Panc1 (cell line): ENCODE measurements around the gene BABAM2.

Source experiments
- CTCF ChIP-seq: fragments of 450-650 bp; IDR thresholded peaks from 2 replicates; pipeline ENCODE4 v1.5.1; 2017; ENCODE audit warnings: mild to moderate bottlenecking
- POLR2AphosphoS5 ChIP-seq: IDR thresholded peaks from 2 replicates; pipeline ENCODE4 v1.6.1; 2012; ENCODE audit warnings: mild to moderate bottlenecking, low read depth, low read length, moderate library complexity
- TCF7L2 ChIP-seq: IDR thresholded peaks from 2 replicates; pipeline ENCODE4 v1.6.1; 2011; ENCODE audit warnings: mild to moderate bottlenecking, low read depth, low read length, inconsistent platforms

DNA sequence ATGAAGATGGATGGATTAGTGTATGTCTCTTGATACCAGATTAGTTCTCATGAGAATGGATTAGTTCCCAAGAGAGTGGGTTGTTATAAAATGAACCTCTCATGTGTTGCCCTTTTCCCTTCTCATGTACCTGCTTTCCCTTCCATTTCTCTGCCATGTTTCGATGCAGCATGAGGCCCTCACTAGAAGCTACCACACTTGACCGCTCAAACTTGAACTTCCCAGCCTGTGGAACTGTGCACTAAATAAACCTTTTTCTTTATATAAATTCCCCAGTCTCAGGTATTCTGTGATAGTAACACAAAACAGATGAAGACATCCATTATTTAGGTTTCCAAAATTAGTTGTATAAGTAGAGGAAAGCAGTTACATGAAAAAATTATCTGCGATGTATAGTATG is 73.5 kb downstream of the BABAM2 start:
- TF ChIP-seq POLR2AphosphoS5 (no peak), CTCF (no peak), TCF7L2 (no peak)
